ENCODE measurements around the gene NUAK1. TPM values are rescaled to one million over a fixed set of nuclear protein-coding genes. Genes with fewer than 3 reads are reported as not detected.

Gene NUAK1
- total RNA-seq, 1 donor from 2014 or later, result 23.4 TPM

DNA sequence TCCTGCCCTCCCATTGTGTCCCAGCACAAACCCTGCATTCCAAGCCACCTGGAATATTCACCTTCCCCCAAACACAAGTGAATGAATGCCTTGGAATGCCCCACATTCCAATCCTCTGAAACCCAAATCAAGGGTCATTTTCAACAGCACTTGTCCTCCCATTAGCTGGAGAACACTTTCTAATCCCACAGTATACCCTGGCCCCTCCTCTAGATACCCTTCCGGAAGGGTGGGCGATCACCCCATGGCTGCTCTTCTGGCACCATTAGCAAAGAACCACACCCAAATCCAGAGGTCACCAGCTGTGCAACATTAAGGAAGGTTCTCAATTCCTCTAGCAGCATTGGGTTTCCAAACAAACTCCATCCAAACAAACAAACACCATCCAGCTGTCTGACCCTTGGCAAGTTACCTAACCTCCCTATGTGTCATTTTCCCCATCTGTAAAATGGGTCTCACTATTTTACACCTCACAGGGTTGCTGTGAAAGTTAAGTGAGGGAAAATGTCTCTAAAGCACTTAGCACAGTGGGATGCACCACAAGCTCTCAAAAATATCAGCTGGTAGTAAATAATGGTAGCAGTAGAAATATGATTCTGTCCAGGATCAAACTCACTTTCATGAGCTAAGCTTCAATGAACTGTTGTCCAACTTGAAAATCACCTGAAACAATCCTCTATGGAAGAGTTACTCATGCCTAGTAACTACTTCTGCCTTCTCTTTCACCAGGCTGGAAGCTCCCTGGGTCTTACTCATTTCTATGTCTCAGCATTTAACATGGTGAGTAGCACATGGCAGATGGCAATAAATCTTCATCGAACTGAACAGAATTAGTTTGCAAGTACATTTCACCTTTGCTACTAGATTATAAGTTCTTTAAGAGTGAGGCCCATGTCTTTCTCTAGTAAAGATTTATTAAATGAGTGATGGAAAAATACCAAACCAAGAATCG, 5.3 kb downstream of the NUAK1 start:
- H3K4me1 Mint-ChIP-seq, result peaks cover 86% of the 10 kb centered on the region
- no peaks in the 10 kb centered on the region for H3K27me3 Mint-ChIP-seq (ENCODE audit: low read depth)
- peak overlapping the region; percentile 78 for H3K27ac Mint-ChIP-seq
- TF ChIP-seq, protein P1, sequence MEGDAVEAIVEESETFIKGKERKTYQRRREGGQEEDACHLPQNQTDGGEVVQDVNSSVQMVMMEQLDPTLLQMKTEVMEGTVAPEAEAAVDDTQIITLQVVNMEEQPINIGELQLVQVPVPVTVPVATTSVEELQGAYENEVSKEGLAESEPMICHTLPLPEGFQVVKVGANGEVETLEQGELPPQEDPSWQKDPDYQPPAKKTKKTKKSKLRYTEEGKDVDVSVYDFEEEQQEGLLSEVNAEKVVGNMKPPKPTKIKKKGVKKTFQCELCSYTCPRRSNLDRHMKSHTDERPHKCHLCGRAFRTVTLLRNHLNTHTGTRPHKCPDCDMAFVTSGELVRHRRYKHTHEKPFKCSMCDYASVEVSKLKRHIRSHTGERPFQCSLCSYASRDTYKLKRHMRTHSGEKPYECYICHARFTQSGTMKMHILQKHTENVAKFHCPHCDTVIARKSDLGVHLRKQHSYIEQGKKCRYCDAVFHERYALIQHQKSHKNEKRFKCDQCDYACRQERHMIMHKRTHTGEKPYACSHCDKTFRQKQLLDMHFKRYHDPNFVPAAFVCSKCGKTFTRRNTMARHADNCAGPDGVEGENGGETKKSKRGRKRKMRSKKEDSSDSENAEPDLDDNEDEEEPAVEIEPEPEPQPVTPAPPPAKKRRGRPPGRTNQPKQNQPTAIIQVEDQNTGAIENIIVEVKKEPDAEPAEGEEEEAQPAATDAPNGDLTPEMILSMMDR (IDR thresholded peaks at IDR 0.05; ENCODE audit: unreplicated experiment), result no peak
- no peak for DNase-seq (ENCODE audit: low spot score in 2 of 2, unreplicated experiment in 2 of 2)
- H3K4me3 Mint-ChIP-seq, result no peak overlapping the region
- no peaks in the 10 kb centered on the region for H3K9me3 Mint-ChIP-seq
- H3K36me3 Mint-ChIP-seq, result no peaks in the 10 kb centered on the region

DNA sequence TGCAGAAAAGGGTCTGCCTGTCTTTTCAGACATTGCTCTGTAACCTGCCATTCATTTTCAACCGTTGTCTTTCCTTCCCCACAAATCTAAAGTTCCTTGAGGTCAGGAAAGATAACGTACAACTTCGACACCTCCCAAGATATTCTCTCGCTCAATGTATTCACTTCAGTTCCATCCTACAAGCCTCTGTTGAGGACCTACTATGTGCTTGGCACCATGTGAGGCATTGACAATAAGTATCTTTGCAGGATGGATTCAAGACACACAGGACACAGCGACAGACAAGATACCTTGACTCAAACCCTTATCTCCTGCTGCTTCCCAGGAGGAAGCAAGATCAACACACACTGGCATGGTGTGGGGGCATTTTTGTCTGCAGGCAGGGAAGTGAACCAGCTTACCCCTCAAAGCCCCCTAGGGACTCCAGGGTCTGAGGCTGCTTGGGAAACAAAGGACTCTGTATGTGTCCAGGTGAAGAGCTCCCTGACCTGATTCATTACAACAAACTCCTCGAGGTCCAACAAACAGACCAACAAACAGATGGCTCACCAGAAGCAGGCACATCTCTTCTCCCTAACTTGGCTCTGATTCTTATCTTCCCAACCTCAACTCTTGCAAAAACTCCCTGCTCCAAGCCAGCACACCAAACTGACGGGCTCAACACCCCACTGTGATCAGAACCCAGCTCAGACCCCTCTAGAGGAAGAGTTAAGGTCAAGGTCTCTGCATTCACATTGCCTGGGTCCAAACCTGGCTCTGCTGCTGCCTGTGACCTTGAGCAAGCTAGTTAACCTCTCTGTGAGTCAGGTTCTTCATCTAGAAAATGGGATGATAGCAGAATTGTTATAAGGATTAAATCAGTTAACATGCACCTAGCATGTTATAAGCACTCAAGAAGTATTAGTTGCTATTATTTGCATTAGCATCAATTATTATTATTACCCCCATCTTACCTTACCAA, 6.3 kb downstream of the NUAK1 start:
- no peaks in the 10 kb centered on the region for H3K36me3 Mint-ChIP-seq
- H3K27me3 Mint-ChIP-seq (ENCODE audit: low read depth), result no peaks in the 10 kb centered on the region
- no peaks in the 10 kb centered on the region for H3K9me3 Mint-ChIP-seq
- TF ChIP-seq, protein P1 (IDR thresholded peaks at IDR 0.05; ENCODE audit: unreplicated experiment), result no peak
- no peak for DNase-seq (ENCODE audit: low spot score in 2 of 2, unreplicated experiment in 2 of 2)
- peaks cover 88% of the 10 kb centered on the region for H3K4me1 Mint-ChIP-seq
- peak overlapping the region; percentile 78 for H3K27ac Mint-ChIP-seq
- no peak overlapping the region for H3K4me3 Mint-ChIP-seq

DNA sequence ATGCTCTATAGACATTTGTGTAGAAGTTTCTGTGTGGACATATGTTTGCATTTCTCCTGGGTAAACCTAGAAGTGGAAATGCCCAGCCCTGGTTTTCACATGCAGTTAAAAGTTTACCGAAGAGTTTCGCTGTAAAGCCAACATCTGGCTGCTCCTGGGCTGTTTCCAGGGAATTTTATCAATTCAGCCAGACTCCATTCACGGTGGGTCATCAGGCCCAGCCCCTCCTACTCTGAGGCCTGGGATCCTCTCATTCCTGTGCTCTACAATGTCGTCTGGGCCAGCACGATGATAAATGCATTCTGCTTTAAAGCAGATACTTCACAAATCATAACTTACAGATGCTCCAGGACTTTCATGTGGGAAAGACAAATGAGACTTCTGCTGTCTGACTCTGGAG, 7.1 kb downstream of the NUAK1 start:
- Mint-ChIP-seq H3K36me3 (no peaks in the 10 kb centered on the region), H3K27ac (peak overlapping the region; percentile 78), H3K9me3 (no peaks in the 10 kb centered on the region), H3K27me3 (ENCODE audit: low read depth) (no peaks in the 10 kb centered on the region), H3K4me1 (peaks cover 89% of the 10 kb centered on the region), H3K4me3 (no peak overlapping the region)
- TF ChIP-seq, protein P1 (IDR thresholded peaks at IDR 0.05; ENCODE audit: unreplicated experiment), result no peak
- DNase-seq (ENCODE audit: low spot score in 2 of 2, unreplicated experiment in 2 of 2), result no peak

GRCh38 chr12:106130474-106131113, 8.2 kb downstream of the NUAK1 start:
- Mint-ChIP-seq H3K27me3 (ENCODE audit: low read depth) (no peaks in the 10 kb centered on the region), H3K9me3 (no peaks in the 10 kb centered on the region), H3K27ac (peak overlapping the region; percentile 78), H3K36me3 (no peaks in the 10 kb centered on the region), H3K4me3 (no peak overlapping the region), H3K4me1 (peaks cover 91% of the 10 kb centered on the region)
- TF ChIP-seq, protein P1 (IDR thresholded peaks at IDR 0.05; ENCODE audit: unreplicated experiment), result no peak
- no peak for DNase-seq (ENCODE audit: low spot score in 2 of 2, unreplicated experiment in 2 of 2)

GRCh38 chr12:106128585-106129328, 10.0 kb downstream of the NUAK1 start:
- H3K4me1 Mint-ChIP-seq, result peaks cover 82% of the 10 kb centered on the region

More at GRCh38 chr12:106128585-106129328, 10.0 kb downstream of the NUAK1 start:
- Mint-ChIP-seq H3K27me3 (ENCODE audit: low read depth) (no peaks in the 10 kb centered on the region), H3K36me3 (no peaks in the 10 kb centered on the region), H3K4me3 (no peak overlapping the region), H3K9me3 (no peaks in the 10 kb centered on the region), H3K27ac (peak overlapping the region; percentile 79)
- no peak for DNase-seq (ENCODE audit: low spot score in 2 of 2, unreplicated experiment in 2 of 2)
- TF ChIP-seq, protein P1 (IDR thresholded peaks at IDR 0.05; ENCODE audit: unreplicated experiment), result no peak
